Stimulated activated CD4-positive, alpha-beta T cell treated with anti-CD3 and anti-CD28 coated beads, TNF-alpha, amount 100 ng/mL, for 4 hours (primary cell): ENCODE data around the gene CEP83.
"Not testable (repeated sequence)": the region's sequence is repeated elsewhere in the genome, so short reads cannot be mapped to it uniquely, and the experiment has no call there.

Experiments used
- DNase-seq, 3 experiments: peaks; one replicate each; pipeline ENCODE4 v3.0.0-alpha.2; 2020; ENCODE audit warnings: low read depth in 3 of 3

The CEP83 gene

GRCh38 chr12:94379479-94380113 lies 80.1 kb downstream of the CEP83 start:
- DNase-seq = no peak

DNA sequence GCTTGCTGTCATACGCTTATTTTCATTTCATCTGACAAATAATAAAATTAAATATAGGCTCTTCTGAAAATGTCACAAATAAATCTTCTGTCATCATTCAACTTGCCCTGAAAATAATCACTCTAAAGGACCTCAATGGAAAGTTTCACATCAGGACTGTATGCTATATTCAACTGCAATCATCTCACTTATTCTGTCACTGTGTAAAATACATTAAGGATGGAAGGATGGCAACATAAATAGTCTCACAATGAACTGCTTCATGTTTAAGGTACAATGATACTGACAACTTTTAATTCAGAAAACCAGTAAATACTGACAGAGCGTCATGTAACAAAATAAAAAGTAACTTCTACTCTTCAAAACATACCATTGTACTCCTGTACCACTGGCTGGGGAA lies 82.1 kb downstream of the CEP83 start:
- no peak for DNase-seq

DNA sequence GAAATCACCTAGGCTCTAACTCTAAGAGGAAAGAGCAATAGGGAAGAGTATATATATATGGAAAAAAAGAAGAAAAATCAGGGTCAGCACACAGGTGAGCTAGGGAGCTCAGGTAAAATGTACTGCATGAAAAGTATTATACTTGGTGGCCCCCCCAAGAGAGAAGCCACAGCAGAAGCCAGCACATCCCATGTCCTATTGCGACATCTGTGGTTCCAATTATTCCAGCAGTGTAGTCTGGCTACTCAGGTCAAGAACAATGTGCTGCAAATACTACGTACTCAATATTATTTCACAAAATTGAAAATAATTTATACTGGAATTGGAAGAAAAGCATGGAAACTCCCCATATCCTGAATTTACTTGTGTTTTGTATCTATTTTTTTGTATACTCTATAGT lies 85.5 kb downstream of the CEP83 start:
- no peak for DNase-seq

DNA sequence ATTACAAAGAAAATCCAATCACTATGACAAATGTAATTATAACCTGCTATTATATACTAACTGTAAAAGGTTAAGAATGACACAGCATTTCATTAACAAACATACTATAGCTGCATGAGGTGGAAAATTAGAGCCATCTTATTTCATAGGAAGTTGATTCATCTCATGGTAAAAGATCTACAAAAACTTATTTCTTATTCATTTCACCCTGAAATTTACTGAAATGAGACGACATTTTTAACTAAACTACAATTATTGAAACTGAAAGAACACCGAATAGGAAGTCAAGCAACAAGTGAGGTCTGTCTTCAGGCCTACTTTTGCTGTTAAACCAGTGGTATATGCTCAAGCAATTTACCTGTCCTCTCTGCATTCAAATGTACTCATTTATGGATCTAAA lies 87.2 kb downstream of the CEP83 start:
- no peak for DNase-seq

GRCh38 chr12:94362653-94363052 lies 97.0 kb downstream of the CEP83 start:
- no peak for DNase-seq

- DNase-seq = no peak
Observed at GRCh38 chr12:94359761-94360160, 99.9 kb downstream of the CEP83 start.

GRCh38 chr12:94353130-94353529 lies 106.5 kb downstream of the CEP83 start:
- DNase-seq = no peak

DNA sequence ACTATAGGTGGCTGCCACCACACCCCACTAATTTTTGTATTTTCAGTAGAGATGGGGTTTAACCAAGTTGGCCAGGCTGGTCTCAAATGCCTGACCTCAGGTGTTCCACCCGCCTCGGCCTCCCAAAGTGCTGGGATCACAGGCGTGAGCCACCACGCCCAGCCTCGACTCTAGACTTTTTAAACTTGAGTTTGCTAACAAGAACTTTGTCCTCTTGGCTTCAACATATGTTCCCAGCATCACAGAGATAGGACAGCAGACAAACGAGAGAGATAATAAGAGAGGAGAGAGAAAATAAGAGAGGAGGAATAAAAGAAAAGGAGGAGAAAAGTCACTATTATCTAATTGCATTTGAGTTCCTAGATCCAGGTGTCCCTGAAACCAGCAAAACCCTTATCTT lies 119.1 kb downstream of the CEP83 start:
- no peak for DNase-seq

DNA sequence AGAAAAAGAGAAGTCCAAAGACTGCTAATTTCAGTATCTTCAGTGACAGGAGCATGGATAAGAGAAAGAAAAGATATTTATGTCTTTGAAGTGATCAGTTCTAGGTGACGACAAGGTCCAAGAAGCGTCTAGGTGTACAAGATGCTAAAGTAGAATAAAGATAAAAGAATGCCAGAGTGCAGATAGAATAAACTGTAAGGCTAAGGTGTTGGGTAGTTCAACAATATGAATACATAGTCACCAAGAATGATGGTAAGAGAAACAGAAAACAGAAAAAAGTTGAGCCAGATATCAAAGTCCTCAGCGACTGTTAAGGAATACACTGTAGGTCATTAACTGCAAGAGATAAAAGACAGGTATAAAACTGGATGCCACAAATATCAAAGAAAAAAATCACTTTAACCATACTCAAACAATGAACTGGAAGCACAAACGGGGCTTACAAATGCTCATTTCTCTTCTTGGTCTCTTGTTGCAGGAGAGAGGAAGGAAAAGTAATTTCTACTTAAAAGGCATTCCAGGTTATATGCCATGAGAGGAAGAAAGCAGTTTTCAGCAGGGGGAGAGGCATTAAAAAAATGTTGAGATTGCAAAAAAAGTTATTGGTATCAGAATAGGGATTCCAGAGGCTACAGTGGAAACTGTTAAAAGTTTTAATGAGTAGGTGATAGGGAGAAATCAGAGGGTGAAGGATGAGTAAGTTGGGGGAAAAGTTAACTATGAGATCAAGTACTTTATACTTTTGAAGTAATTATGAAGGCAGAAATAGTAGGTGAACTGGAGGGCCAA lies 121.5 kb downstream of the CEP83 start:
- DNase-seq = no peak

DNA sequence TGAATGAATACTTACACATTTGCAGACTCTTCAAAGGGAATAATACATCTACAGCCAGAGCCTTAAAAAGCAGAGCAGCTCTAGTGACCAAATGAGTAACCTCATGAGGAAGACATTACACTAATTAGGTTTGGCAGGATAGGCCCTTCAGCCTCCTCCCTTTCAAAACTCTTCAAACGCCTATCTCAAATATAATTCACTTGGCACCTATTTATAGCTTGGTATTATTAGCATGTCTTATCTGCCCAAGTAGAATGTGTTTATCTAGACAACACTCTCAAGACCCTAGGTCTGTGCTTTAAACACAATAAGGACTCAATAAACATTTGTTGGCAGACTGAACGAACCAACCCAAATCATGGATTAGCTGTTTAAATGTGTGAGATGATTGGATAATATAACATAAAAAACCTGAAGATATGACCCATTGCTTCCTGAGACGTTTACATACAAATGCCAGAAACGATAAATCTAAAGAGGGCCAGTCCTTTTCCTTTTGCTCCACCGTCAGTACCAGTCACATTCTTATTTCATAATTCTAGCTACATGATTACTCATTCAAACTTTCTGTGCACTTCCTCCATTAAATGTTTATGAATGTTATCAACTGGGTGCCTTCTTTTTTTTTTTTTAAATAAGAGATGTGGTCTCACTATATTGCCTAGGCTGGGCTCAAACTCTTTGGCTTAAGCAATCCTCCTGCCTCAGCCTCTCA lies 123.3 kb downstream of the CEP83 start:
- no peak for DNase-seq

GRCh38 chr12:94333396-94333795 lies 126.3 kb downstream of the CEP83 start:
- DNase-seq = no peak

- no peak for DNase-seq
Observed at GRCh38 chr12:94329366-94329765, 130.3 kb downstream of the CEP83 start.

DNA sequence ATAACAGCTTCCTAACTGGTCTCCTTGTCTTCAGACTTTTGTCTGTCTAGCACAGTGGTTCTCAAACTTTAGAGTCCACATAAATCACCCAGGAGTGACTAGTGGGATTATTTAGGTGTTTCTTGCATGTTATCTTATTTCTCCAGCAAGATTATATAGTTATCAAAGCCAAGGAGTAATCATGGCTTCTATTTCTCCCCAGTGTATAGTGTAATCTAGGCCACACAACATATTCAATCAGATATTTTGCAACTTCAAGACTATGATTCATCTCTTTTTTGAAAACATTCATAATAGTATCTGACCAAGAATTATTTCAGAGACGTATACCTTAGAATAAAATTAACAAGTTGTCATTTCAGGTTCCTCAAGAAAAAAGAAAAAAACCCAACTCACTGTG lies 131.9 kb downstream of the CEP83 start:
- DNase-seq = no peak

GRCh38 chr12:94326727-94327126 lies 132.9 kb downstream of the CEP83 start:
- DNase-seq = no peak

DNA sequence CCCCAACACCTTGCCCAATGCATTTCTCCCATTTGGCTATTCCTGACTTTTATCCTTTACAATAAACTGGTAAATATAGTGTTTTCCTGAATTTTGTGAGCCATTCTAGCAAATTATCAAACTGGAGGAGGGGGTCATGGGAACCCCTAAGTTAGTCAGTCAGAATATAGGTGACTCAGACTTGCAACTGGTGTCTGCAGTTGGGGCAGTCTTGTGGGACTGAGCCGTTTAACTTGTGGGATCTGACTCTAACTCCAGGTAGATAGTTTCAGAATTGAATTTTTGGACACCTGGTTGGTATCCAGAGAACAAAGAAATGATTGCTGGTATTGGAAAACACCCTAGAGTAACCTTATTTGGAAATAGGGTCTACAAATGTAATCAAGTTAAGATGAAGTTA lies 133.4 kb downstream of the CEP83 start:
- no peak for DNase-seq

GRCh38 chr12:94322346-94322745 lies 137.3 kb downstream of the CEP83 start:
- no peak for DNase-seq

DNA sequence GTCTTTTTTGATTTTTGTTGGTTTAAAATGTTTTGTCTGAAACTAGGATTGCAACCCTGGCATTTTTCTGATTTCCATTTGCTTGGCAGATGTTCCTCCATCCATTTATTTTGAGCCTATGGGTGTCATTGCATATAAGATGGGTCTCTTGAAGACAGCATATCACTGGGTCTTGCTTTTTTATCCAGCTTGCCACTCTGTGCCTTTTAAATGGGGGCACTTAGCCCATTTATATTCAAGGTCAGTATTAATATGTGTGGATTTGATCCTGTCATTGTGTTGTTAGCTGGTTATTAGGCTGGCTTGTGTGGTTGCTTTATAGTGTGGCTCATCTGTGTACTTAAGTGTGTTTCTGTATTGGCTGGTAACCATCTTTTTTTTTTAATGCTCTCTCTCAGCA lies 139.6 kb downstream of the CEP83 start:
- no peak for DNase-seq

GRCh38 chr12:94318181-94318580 lies 141.5 kb downstream of the CEP83 start:
- DNase-seq = no peak

DNA sequence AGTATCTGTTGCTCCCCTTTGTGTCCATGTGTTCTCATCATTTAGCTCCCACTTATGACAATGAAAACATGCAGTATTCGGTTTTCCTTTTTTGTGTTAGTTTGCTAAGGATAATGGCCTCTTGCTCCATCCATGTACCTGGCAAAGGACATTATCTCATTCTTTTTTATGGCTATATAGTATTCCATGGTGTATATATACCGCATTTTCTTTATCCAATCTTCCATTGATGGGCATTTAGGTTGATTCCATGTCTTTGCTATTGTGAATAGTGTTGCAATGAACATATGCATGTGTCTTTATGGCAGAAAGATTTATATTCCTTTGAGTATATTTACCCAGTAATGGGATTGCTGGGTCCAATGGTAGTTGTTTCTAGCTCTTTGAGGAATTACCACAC lies 143.1 kb downstream of the CEP83 start:
- not testable (repeated sequence) for DNase-seq

DNA sequence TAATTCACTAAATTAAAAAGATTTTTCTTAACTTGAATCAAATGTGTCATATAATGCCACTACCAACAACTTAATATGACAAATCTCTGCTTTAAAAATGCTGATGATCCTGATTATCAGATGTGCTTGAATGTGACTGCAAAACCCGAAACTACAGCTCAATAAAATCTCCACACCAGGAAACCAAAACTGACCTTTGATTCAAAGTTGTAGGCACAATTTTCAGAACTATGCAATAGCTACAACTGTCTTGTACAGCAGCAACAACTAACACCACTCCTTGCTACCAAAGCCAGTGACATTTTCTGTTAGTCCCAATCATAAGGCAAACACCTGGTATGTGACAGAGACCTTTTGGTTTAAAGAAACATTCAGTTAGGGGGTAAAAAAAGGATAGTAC lies 147.3 kb downstream of the CEP83 start:
- DNase-seq = no peak

- no peak for DNase-seq
Observed at GRCh38 chr12:94309373-94309772, 150.3 kb downstream of the CEP83 start.

DNA sequence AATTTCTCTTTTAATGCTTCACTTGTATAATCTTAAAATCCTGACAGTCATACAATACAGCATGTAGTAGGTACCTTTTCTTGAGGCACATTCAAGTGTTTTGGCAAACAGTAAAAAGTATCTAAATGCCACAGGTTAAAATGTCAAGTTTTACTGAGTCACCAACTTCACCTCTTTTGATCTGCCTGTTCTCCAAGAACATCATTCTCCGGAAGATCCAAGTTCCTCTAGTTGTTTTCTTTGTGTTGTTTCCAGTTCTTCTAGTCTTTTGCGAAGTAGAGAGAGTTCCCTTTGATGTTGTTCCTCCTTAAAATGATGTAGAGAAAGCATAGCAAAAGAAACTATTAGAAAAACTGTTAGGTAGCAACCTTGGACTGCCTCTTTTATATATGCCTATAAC lies 151.1 kb downstream of the CEP83 start:
- DNase-seq = no peak
